Ecto neural progenitor cell (in vitro differentiated cells): ENCODE measurements around the gene HOXA6.

ENCODE experiments used
- DNase-seq: peaks from one replicate; pipeline ENCODE4 v3.0.0-alpha.2; 2018; ENCODE audit warnings: low spot score

HOXA6 gene

DNA sequence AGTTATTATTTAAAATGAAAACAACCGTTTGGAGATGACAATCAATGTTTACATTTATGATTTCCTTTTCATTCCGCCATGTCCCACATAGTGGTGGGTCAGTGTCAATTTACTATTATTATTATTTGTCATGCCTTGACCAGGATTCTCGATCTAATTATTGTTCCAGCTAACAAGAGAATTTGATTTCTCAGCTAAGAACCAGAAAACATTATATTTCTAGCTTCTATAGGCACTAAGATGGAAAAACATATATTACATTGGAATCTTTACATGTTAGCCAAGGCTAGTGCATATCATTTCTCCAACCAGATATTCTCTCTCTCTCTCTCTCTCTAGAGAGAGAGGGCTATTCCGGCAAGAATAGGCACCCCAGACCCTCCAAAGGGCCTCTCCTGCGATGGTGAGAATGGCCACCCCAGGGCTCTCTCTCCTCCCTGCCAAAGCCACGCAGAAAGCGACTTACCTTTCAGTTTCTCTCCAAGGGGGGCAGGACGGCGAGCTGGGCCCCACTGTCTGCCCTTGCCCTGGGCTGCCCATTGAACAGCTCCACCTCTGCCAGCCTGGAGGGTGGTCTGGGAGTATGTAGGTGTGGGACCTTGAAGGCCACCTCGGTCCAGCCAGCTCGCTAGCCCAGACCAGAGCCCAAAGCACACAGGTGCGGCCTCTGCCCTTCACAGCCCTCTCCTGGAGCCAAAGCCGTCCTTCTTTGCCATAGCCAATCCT is 2.4 kb upstream of the HOXA6 start:
- DNase-seq = no peak

DNA sequence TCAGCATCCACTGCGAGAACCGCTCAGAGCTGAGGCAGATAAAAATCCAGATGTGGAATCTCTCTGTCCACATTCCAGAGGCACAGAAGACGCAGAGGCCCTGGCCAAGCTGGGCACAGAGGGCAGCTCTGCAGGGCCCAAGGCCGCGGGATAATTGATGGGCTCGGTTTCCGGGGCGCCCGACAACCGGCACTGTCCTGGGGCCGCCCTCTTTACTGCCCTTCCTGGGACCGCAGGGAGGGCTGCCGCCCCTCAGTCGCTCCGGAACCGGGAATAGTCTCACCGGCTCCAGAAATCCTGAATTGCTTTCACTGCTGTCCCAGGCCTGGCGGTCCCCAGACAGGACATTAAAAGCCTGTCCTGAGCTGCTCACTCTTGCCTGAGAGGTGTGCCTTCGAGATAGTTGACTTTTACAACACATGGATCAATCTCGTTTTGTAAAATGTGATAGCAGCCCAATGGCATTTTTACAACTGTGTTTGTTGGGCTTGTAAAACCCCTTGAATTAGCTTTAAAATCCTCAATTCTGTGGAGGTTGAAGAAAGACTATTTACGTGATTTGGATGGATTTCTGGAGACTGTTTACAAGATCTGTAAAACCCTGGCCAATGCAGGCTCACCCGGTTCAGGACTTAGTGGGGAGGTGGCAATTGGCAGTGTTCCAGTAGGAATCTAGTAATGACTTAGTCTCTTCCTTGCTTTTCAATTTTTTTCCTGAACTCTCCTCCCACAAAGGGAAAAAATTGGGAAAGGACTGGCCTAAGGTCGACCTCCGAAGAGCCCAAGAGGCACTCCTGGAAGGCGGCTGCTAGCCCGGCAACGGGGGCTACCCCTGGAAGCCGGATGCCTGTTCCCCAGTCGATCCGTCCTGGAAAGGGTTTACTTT is 1.4 kb upstream of the HOXA6 start:
- peak; percentile 41 for DNase-seq

DNA sequence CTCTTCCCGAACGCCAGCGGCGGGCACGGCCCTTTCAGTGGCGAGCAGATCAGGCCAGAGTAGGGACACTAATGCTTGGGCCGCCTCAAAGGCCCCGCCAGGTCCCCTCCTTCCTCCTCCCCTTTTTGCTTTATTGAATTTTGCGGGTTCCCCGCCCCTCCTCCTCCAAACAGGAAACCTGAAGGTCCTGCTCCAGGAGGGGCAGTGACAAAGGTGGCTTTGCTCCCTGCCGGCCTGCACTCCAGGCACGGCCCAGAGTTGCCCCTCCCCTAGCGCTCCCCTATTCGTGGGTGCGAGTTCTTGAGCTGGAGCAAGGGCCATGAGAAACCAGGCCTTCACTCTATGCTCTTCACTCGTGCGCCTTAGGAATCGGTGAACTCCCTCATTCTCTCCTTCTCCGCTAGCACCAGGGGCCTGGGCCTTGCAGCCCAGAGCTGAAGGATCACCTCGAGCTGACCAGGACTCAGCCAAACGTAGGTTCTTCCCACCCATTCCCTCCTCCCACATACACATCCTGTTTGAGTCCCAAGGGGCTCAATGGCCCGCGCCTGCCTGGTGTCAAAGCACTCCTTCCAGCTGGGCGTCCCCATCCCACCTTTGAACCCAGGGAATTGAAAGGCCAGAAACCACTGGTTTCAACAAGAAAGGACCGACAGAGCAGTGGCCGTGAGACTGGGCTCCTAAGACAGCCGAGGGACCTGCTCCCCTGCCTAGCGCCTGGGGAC is 619 bp upstream of the HOXA6 start:
- DNase-seq = peak; percentile 41

DNA sequence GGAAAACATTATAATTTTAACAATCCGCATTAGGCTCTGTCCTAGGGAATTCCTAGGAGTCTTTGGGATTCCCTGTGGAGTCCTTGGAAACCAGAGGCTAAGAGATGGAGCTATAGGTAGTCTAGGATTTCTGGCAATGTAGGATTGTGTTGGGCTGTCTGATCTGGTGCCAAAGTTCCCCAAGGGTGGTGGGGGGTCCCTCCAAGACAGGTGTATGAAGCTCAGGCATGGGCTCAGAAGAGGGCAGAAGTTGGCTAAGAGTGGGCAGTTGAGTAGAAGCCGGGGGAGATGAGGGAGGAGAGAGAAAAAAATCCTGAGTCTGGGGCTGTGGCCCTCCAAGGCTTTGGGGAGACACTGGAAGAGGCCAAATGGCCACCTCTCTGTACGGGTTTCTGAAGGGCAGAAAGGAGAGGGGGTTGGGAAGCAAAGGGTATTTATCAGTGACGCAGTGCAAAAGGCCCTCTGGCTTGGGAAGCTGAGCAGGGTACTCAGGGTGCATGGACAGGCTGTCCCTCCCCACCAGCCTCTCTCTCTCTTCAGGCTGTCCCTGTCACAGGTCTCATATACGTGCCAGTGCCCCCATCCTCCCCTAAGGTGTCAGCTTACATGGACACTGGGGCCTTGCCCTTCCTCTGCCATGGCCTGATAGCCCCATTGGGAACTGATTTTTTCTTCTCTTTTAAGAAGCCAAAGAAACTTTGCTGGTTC is 929 bp downstream of the HOXA6 start:
- DNase-seq = peak; percentile 36

DNA sequence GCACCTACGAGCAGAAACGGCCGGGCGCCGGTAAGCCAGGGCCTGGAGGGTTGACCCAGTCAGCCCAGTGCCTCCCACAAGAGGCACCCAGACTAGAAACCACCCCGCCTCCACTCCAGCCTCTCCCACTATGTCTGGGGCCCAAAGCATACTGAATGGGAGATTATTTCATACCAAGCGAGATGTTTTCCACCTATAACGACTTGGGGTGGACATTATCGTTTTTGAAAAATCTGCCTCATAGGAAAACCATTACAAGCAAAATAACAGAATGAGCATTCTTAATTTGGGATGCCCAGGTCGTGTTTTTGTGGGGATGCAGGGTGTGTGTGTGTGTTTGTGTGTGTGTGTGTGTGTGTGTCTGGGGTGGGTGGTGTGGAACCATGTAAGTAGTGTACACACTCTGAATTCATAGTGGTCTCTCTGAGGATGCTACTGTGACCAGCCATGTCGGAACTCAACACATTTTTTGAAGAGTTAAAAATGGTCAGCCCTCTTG is 1.6 kb downstream of the HOXA6 start:
- DNase-seq = no peak

DNA sequence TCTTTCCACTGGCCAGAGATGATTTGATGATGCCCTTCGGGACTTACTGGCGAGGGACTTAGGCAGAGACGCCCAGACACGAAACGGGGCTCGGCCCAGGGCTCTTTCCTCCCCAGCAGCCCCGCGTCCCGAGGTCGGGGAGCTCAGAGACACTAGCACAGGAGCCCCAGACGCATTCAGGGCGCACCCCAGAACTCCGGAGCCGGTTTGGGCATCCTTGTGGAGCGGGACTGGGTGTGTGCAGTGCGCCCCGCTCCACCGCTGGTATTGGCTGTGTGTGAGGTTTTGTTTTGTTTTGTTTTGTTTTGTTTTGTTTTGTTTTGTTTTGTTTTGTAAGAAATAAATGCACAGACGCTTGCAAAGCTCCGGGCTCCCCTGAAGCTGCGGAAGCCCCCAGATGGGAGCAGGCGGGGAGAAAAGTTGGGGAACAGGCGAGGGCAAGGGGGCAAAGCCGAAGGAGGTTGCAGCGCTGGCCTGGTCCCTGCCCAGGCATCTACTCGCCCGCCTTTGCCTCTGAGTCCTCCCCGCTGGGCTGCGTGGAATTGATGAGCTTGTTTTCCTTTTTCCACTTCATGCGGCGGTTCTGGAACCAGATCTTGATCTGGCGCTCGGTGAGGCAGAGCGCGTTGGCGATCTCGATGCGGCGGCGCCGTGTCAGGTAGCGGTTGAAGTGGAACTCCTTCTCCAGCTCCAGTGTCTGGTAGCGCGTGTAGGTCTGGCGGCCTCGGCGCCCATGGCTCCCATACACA is 2.2 kb downstream of the HOXA6 start:
- peak; percentile 41 for DNase-seq

DNA sequence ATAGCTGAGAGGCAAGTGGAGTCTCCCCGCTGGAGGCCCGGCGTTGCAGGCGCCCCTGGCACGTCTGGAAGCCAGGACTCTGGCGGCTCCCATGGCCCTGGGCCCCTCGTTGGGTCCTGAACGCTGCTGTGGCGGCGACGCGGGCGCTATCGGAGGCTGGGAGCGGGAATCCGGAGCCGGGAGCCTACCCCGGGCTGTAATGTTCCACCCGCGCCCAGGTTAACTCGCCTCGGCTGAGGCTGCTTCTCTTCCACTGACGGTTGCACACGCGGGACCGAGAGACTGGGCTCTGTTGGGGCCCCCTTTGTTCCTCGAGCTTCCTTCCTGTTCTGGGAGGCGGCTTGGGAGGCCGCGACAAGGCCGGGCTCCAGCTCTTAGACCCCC is 2.8 kb downstream of the HOXA6 start:
- DNase-seq = peak; percentile 52

DNA sequence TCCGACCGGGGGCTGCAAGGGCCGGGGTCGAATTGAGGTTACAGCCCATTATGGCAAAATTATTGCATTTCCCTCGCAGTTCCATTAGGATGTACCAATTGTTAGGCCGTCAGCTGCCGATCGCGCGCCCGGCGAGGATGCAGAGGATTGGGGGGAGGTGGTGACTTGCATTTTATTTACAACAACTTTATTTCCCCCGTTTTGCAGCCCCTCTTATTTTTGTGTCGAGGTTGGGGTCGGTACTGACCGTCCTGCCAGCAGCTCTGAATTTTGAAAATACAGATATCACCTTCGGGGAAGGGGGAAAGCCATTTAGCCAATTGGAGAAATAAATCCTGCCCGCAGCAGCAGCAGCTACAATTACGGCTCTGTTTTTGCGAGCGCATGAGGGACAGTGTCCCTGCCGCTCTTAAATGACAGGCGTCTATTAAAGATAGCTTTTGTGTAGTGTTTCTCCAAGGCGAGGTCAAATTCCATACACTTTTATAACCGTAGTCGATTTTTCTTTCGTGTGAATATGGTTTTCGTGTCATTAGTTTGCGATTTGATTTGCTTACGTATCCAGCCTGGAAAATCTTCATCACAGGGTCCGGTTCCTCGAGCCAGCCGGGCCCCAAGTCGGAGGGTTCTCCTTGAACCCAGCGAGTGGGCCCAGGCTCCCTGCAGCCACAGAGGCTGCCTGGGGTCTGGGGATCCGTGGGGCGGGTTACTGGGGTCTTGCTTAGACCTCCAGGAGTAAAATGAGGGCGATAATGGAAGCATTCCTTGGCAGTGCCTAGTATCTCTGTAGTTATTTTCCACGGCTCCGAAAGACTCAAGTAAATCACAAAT is 3.4 kb downstream of the HOXA6 start:
- DNase-seq = peak; percentile 46

DNA sequence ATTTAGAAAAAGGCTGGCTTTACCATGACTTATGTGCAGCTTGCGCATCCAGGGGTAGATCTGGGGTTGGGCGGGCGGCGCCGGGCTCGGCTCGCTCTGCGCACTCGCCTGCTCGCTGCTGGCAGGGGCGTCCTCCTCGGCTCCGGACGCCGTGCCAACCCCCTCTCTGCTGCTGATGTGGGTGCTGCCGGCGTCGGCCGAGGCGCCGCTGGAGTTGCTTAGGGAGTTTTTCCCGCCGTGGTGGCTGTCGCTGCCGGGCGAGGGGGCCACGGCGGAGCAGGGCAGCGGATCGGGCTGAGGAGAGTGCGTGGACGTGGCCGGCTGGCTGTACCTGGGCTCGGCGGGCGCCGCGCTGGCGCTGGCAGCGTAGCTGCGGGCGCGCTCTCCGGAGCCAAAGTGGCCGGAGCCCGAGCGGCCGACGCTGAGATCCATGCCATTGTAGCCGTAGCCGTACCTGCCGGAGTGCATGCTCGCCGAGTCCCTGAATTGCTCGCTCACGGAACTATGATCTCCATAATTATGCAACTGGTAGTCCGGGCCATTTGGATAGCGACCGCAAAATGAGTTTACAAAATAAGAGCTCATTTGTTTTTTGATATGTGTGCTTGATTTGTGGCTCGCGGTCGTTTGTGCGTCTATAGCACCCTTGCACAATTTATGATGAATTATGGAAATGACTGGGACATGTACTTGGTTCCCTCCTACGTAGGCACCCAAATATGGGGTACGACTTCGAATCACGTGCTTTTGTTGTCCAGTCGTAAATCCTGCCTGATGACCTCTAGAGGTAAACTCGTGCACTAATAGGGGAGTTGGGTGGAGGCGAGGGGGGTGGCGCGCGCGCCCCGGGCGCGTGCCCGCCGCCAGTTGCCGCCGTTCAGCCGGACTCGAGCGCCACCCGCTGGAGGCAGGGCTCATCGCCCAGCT is 4.3 kb downstream of the HOXA6 start, which contains the start of gene HOXA5:
TSS of gene HOXA5 (minus strand) at position 659 of the 927 bp plus-strand sequence. CDS start at position 585, 74 bp downstream.
- DNase-seq = peak; percentile 88

DNA sequence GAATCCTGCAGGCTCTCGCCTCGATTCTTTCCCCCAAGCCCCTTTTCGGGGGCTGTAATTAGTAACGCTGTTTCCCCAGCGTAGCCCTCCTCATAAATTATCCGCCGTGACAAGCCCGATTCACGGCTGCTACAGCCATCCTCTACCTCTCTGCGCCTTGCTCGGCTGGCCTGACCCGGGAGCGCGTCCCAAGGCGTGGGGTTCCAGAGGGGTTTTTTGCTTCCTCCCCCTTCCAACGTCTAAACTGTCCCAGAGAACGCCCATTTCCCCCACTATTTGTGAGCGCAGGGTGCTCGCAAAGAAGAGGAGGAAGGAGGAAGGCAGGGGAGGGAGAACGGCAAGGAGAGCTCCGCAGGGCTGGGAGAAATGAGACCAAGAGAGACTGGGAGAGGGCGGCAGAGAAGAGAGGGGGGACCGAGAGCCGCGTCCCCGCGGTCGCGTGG is 5.0 kb downstream of the HOXA6 start:
- no peak for DNase-seq

DNA sequence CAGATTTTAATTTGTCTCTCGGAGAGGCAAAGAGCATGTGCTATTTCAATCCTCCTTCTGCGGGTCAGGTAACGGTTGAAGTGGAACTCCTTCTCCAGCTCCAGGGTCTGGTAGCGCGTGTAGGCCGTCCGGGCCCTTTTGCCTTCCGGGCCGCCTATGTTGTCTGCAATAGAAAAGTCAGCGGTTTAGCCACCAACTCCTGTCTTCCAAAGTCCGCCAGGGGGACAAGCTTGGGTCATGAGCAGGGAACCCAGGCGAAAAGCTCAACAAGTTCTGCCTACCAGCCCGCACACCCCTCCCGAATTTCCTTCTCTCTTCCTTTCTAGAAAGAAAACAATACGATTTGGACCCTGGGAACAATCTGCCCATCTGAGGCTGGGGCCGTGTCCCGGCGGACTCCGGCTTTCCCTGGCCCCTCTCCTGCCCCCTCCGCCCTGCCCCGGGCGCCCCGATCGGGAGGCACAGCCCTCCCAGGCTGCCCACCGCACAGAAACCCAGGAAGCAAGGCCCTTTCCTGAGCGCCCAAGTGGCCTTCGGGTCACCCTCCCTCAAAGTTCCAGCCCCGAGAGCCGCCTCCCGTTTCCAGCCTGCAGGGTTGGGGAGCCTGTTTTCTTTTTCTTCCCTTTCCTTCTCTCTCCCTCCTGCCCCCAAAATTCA is 5.5 kb downstream of the HOXA6 start:
- peak; percentile 52 for DNase-seq

DNA sequence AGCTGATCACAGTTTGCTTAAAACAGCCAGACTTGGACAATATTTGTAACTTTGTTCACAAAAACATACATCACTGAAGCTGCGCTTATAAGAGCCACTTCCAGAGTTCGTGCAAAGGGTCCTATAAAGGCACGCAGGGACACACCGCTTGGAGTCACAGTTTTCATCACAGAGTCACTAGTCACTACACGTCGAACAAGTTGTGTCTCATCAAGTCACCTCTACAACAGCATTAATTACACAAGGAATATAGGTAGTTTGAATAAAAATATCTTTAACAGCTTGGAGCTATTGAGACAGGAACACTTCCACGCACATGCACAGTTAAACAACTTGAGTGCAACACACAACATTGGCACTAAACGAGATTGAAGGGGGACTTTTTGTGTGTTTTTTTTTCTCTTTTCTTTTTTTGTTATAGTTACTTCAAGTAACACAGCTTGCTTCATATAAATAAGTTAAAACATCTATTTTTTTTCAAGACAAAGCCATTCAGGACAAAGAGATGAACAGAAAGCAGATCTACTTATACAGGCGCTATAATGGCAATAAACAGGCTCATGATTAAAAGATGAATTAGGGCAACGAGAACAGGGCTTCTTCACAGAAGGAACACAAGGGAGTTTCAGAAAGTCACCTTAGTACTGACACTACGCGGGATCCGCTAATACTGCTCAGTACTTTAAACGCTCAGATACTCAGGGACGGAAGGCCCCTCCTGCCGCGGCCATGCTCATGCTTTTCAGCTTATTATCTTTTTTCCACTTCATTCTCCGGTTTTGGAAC is 6.2 kb downstream of the HOXA6 start:
- DNase-seq = peak; percentile 24

DNA sequence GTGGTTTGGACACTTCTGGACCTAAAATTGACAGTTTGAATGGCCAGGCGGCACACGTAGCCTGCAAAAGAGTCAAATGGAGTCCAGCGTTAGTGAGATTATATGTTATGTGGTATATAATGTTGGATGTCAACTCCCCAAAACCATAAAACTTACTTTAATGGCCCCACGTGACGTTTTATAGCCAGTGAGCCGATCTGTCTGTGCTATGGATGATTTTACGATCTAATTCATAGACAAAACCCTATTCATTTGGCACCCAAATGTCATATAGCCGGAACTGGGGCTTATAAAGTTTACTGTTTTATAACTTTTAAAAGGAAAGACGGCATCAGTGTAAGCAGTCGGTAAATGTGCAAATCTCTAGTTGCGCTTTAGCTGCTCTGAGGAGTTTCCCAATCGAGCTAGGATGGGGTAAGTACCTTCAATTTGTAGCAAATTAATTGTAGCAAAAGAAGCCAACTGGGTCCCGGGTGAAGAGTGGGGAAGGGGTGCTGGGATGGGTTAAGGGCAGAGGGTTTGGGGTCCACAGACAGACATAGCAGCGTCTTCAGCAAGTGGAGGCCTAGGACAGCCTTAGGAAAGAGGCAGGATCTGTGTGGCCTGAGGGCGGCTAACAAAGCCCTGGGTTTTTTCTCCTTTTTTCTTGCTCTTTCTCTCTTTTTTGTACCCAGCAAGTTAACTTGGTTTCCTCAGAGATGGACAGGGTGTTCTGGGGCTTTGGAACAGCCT is 7.3 kb downstream of the HOXA6 start:
- peak; percentile 44 for DNase-seq

DNA sequence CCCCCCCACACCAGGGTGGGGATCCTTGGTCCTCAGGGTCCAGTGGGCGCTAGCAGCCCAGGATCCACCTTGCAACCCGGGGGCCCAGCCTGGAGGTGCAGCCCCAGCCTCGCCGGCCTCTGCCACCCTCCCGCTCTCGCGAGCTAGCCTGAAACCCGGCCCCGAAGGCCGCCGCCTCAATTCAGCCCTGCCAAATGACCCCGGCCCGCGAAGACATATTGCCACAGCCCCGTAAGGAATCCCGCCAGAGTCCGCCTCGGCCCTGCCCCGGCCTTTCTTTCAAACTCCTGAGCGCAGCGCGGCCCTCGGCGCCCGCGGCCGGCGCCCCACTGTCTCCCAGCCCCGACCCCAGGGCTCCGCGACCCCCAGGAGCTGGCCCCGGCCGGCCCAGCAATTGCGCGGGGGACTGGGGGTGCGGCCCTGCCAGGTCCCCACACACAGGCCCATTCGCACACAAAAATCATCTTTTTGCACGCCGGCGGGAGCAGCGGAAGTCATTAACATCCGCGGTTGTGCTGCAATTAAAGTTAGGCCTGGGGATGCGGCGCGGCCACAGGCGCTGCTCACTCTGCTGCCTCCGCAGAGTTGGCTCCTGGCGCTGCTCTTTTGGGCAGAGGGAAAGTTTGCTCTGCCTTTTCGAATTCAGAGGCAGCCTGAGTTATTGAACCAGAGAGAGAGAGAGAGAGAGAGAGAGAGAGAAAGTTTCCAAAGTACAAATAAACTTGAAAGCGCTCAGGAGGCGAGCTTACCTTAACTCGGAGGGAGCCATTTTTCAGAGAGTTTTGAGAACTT is 8.0 kb downstream of the HOXA6 start:
- peak; percentile 57 for DNase-seq

DNA sequence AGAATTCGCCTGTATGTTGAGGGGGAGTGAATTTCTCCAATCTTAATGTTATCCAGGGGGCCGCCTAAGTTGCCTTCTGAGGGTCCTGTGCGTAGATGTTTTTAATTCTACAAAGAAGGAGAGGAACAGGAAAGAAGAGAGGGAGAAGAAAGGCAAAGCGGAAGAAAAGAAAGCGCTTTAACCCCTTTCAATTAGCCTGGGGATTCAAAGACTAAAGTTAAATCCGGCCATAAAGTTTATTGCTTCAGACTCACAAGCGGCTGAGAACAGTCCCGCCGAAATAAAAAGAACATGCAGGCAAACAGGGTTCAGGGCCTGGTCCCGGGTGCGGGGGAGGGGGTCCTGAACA is 8.6 kb downstream of the HOXA6 start:
- DNase-seq = no peak

DNA sequence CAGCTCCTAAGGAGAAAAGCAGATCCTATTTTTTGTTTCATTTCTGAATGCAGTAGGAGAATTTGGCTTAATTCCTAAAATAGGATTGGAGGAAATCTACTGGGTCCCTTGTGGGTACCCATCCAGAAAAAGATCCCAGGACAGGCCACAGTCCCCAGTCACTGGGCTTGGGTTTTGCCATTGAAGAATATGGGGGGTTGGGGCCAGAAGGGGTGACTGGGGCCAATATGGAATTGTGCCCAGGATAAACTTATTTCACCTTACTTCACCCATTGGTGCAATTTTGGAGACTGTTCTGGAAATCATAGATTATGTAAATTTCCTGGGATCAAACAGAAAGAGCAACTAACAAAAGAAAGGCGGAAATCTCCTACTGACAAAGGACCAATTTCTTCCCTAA is 9.1 kb downstream of the HOXA6 start:
- no peak for DNase-seq
